GM12878 (cell line): ENCODE data around the gene CCDC47. TPM values are rescaled to one million over a fixed set of nuclear protein-coding genes. Genes with fewer than 3 reads are reported as not detected.

Source experiments
- ATAC-seq: fragments of 200-7000 bp; cut with Tn5 transposase; 3 replicates; pipeline ENCODE4 v1.9.1; 2020; ENCODE audit warnings: mild to moderate bottlenecking, moderate library complexity
- BruUV-seq: library from RNA; stranded (reverse); fragments of 400-500 nt; replicated peaks from 2 replicates; lab custom pipeline; 2021; lab: Mats Ljungman, UMichigan
- CTCF ChIA-PET: fragments of 300-600 bp; sonication (Branson Sonifier 250); formaldehyde crosslinking; extraction: SDS; loops from one replicate; lab custom pipeline; 2021; ENCODE audit warnings: inconsistent platforms; lab: Yijun Ruan, JAX
- POLR2A ChIA-PET: fragments of 350-600 bp; formaldehyde crosslinking; extraction: SDS; loops from one replicate; lab custom pipeline; 2021; ENCODE audit warnings: inconsistent platforms; lab: Charles Lee
- RAD21 ChIA-PET: fragments of 300-600 bp; sonication (Branson Sonifier 250); formaldehyde crosslinking; loops from one replicate; lab custom pipeline; 2023; ENCODE audit warnings: antibody characterized with exemption; ENCODE audit not compliant: unreplicated experiment; lab: Charles Lee
- SMC1A ChIA-PET: fragments of 300-600 bp; sonication (Branson Sonifier 250); formaldehyde crosslinking; loops from one replicate; lab custom pipeline; 2023; ENCODE audit not compliant: unreplicated experiment, uncharacterized antibody; lab: Charles Lee
- DNase-seq: peaks from one replicate; pipeline ENCODE4 v3.0.0-alpha.2; 2011; ENCODE audit warnings: low read depth, low spot score
- FAIRE-seq: peaks from 3 replicates; lab custom pipeline; 2011; peaks lifted over from hg19 to GRCh38; lab: Jason Lieb, UNC
- H2AFZ ChIP-seq: 2 replicates; pipeline ENCODE4 v1.6.0; 2011; ENCODE audit warnings: low read depth, low read length, control low read depth; ENCODE audit not compliant: control insufficient read depth
- H3K27ac ChIP-seq: 2 replicates; pipeline ENCODE4 v1.5.1; 2011; ENCODE audit warnings: control low read depth; ENCODE audit not compliant: control insufficient read depth, insufficient read depth
- H3K27me3 ChIP-seq, 2 experiments: replicated peaks in 1 of 2; 2 replicates each; pipeline versions ENCODE4 v1.6.0 to v1.6.1; 2011; ENCODE audit warnings: low read length in 1 of 2; ENCODE audit not compliant: control insufficient read depth in 2 of 2, insufficient read depth in 2 of 2
- H3K36me3 ChIP-seq, 2 experiments: 2 replicates each; pipeline ENCODE4 v1.5.1; 2011; ENCODE audit warnings: low read length in 1 of 2; ENCODE audit not compliant: control insufficient read depth in 2 of 2, insufficient read depth in 2 of 2
- H3K4me1 ChIP-seq: 2 replicates; pipeline ENCODE4 v1.6.1; 2011; ENCODE audit warnings: mild to moderate bottlenecking, low read length, moderate library complexity, mixed read lengths; ENCODE audit not compliant: control insufficient read depth, insufficient read depth
- H3K4me2 ChIP-seq: 2 replicates; pipeline ENCODE4 v1.6.0; 2011; ENCODE audit warnings: control low read depth; ENCODE audit not compliant: control insufficient read depth, insufficient read depth
- H3K4me3 ChIP-seq: fragments of 200-600 bp; sonication (generic); 2 replicates; pipeline ENCODE4 v1.5.1; 2016
- H3K79me2 ChIP-seq: 2 replicates; pipeline ENCODE4 v1.6.0; 2011; ENCODE audit warnings: low read length; ENCODE audit not compliant: control insufficient read depth, insufficient read depth
- H3K9ac ChIP-seq: 2 replicates; pipeline ENCODE4 v1.8.0; 2011; ENCODE audit warnings: low read length, control low read depth, mixed read lengths; ENCODE audit not compliant: control insufficient read depth, insufficient read depth
- H3K9me3 ChIP-seq: replicated peaks from 3 replicates; pipeline ENCODE4 v1.5.1; 2011; ENCODE audit warnings: mild to moderate bottlenecking, low read length; ENCODE audit not compliant: control insufficient read depth, insufficient read depth
- H4K20me1 ChIP-seq: 2 replicates; pipeline ENCODE4 v1.6.0; 2011; ENCODE audit not compliant: control insufficient read depth, insufficient read depth
- ATF7 ChIP-seq: fragments of 450-650 bp; IDR thresholded peaks from 2 replicates; pipeline ENCODE4 v1.6.1; 2016; ENCODE audit warnings: low read depth, mild to moderate bottlenecking
- BACH1 ChIP-seq: fragments of 450-650 bp; IDR thresholded peaks from 2 replicates; pipeline ENCODE4 v1.6.1; 2017; ENCODE audit warnings: mild to moderate bottlenecking, borderline replicate concordance
- EZH2 ChIP-seq: IDR thresholded peaks from 2 replicates; pipeline ENCODE4 v1.6.1; 2012; ENCODE audit warnings: low read depth, mild to moderate bottlenecking, control low read depth, inconsistent platforms, low read length, borderline replicate concordance; ENCODE audit not compliant: control insufficient read depth
- KAT2A ChIP-seq: conservative IDR thresholded peaks from 2 replicates; pipeline ENCODE4 v1.6.1; 2011; ENCODE audit warnings: low read depth, low read length; ENCODE audit not compliant: control insufficient read depth
- MEF2A ChIP-seq: IDR thresholded peaks from 2 replicates; pipeline ENCODE4 v1.6.1; 2011; ENCODE audit warnings: low read depth, mild to moderate bottlenecking, low read length, moderate library complexity; ENCODE audit not compliant: insufficient read depth
- MXI1 ChIP-seq: fragments of 150-350 bp; IDR thresholded peaks from 2 replicates; pipeline ENCODE4 v1.6.1; 2011; ENCODE audit warnings: low read depth, mild to moderate bottlenecking, inconsistent platforms, low read length, improper control_type of control experiment
- NR2F1 ChIP-seq: fragments of 450-650 bp; conservative IDR thresholded peaks from 2 replicates; pipeline ENCODE4 v1.6.1; 2017; ENCODE audit warnings: mild to moderate bottlenecking
- PAX8 ChIP-seq: fragments of 450-650 bp; IDR thresholded peaks from 2 replicates; pipeline ENCODE4 v1.6.1; 2017; ENCODE audit warnings: mild to moderate bottlenecking, moderate library complexity
- SPI1 ChIP-seq: IDR thresholded peaks from 2 replicates; pipeline ENCODE4 v1.6.1; 2011; ENCODE audit warnings: low read depth, mild to moderate bottlenecking, low read length, moderate library complexity, borderline replicate concordance; ENCODE audit not compliant: insufficient read depth
- SUPT20H ChIP-seq: IDR thresholded peaks from 2 replicates; pipeline ENCODE4 v1.6.1; 2011; ENCODE audit warnings: low read depth, mild to moderate bottlenecking, low read length, moderate library complexity, borderline replicate concordance; ENCODE audit not compliant: control insufficient read depth
- ZNF384 ChIP-seq: IDR thresholded peaks from 2 replicates; pipeline ENCODE4 v1.6.1; 2012; ENCODE audit warnings: low read depth, mild to moderate bottlenecking, low read length, improper control_type of control experiment, borderline replicate concordance
- WGBS: methylation state at CpG from one replicate; pipeline ENCODE4 v1.1.6; 2016; ENCODE audit warnings: low lambda C conversion rate; ENCODE audit not compliant: insufficient replicate concordance, insufficient coverage; ENCODE audit errors: missing lambda C conversion rate; 5-methylcytosine and 5-hydroxymethylcytosine counted together
- in situ Hi-C: fragments of 300-500 bp; cut with MboI; formaldehyde crosslinking; loops from 9 replicates; pipeline ENCODE4 v1.14.3; 2018; ENCODE audit warnings: mixed read lengths
- intact Hi-C: fragments of 100-400 bp; cut with micrococcal nuclease; formaldehyde crosslinking; loops from one replicate; pipeline ENCODE4 v1.14.2; 2022; ENCODE audit not compliant: unreplicated experiment
- polyA plus RNA-seq, 11 experiments: library from polyadenylated mRNA; depleted of rRNA in 4 of 11; unstranded in 6 of 11; stranded (reverse) in 5 of 11; fragments of >200 nt; fragmentation: Nextera tagmentation in 4 of 11; fragmentation: Illumina TruSeq in 1 of 11; extraction: Ambion mirVana in 4 of 11; extraction: Trizol in 1 of 11; gene quantifications; 1 replicate in 1 of 11; 2 replicates in 10 of 11; pipeline versions ENCODE4 v1.2.1 to v1.2.3, GENCODE V29; 2011 to 2016; ENCODE audit warnings: inconsistent platforms in 2 of 11, missing spikeins in 2 of 11, low read depth in 1 of 11
- total RNA-seq, 4 experiments: library from RNA; depleted of rRNA in 3 of 4; stranded (reverse); fragments of >200 nt in 3 of 4; fragmentation: Illumina TruSeq in 1 of 4; extraction: Trizol in 1 of 4; gene quantifications; 2 replicates each; pipeline versions ENCODE4 v1.2.1 to v1.2.3, GENCODE V29; 2013 to 2021
- TF ChIP-seq, protein P1 (sequence below): fragments of 450-650 bp; conservative IDR thresholded peaks from 2 replicates; pipeline ENCODE4 v1.6.1; 2017; ENCODE audit warnings: mild to moderate bottlenecking, moderate library complexity

Gene CCDC47
- total and polyA plus RNA-seq, 10 of the 15 experiments (the other 5 are each of a cell fraction or from before 2014, with no cell fraction given): 13.6 to 81.4 (median 58.9) TPM

DNA sequence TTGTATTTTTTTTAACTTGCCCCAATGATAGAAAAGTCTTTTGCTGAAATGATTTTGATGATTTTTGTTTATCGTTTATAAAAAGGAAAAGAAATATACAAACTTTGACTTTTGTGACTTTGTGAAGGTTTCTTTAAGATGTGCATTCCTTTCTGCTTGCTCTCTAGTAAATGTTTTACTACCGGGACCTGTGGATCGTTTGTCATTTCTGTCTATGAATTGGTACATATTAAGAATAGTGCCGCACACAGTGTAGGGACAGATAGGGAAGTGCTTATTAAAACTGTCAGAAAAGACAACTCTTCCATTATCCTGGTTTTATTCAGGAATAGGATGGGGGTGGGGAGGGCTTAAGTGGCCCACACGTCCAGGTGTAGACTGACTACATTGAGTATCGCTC is 45.7 kb upstream of the CCDC47 start:
- no peak for ATAC-seq
- no peak for FAIRE-seq
- Histone ChIP-seq H3K4me3 (no peak overlapping the region), H4K20me1 (no peaks in the 10 kb centered on the region; the same call in 1 of the 2 replicates)
- BruUV-seq: no TSS peak
- TF ChIP-seq SUPT20H: no peak
- TF ChIP-seq EZH2: no peak
- no peak for TF ChIP-seq MXI1
- TF ChIP-seq ATF7: no peak
- TF ChIP-seq NR2F1: no peak
- TF ChIP-seq, protein P1, sequence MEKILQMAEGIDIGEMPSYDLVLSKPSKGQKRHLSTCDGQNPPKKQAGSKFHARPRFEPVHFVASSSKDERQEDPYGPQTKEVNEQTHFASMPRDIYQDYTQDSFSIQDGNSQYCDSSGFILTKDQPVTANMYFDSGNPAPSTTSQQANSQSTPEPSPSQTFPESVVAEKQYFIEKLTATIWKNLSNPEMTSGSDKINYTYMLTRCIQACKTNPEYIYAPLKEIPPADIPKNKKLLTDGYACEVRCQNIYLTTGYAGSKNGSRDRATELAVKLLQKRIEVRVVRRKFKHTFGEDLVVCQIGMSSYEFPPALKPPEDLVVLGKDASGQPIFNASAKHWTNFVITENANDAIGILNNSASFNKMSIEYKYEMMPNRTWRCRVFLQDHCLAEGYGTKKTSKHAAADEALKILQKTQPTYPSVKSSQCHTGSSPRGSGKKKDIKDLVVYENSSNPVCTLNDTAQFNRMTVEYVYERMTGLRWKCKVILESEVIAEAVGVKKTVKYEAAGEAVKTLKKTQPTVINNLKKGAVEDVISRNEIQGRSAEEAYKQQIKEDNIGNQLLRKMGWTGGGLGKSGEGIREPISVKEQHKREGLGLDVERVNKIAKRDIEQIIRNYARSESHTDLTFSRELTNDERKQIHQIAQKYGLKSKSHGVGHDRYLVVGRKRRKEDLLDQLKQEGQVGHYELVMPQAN: no peak
- TF ChIP-seq PAX8: no peak
- no peak for TF ChIP-seq ZNF384
- no peak for TF ChIP-seq MEF2A
- no peak for TF ChIP-seq KAT2A
- TF ChIP-seq BACH1: no peak
- TF ChIP-seq SPI1: no peak
- TF ChIP-seq, all 136 proteins: peak for 0
- H3K4me1 ChIP-seq: no peaks in the 10 kb centered on the region
- H3K4me2 ChIP-seq: no peak overlapping the region
- RAD21 ChIA-PET: interaction anchor here (0.6 kb wide), 1 partner anchor 124 kb away, joined by 3 read pairs; no protein-coding TSS in a partner anchor
- WGBS: 89% methylated on average over 6 of the region's 6 CpGs
- in situ Hi-C loops: no loop called here
- CTCF ChIA-PET: interaction anchor here (1.6 kb wide), 1 partner anchor 9 kb away, joined by 4 read pairs; no protein-coding TSS in a partner anchor
- H3K79me2 ChIP-seq: no peaks in the 10 kb centered on the region; the same call in 1 of the 2 replicates
- no peak for DNase-seq
- H2AFZ ChIP-seq: no peak overlapping the region
- H3K27me3 ChIP-seq: no peaks in the 10 kb centered on the region
- no peak overlapping the region for H3K27ac ChIP-seq
- SMC1A ChIA-PET: interaction anchor here (1.0 to 1.7 kb wide), 3 partner anchors 11 to 47 kb away, joined by 3 read pairs; no protein-coding TSS in a partner anchor
- intact Hi-C loops: no loop called here
- no peaks in the 10 kb centered on the region for H3K9me3 ChIP-seq
- peaks cover 44 to 46% of the 10 kb centered on the region in 2 experiments for H3K36me3 ChIP-seq
- H3K9ac ChIP-seq: no peak overlapping the region
- POLR2A ChIA-PET: interaction anchor here (1.0 kb wide), 1 partner anchor 22 kb away, joined by 3 read pairs; no protein-coding TSS in a partner anchor
